ENCODE data around the gene GPNMB. TPM values are rescaled to one million over a fixed set of nuclear protein-coding genes. Genes with fewer than 3 reads are reported as not detected.

GPNMB gene
- total RNA-seq, 4 donors from 2014 or later: 8.0 to 36.5 (median 27.1) TPM

DNA sequence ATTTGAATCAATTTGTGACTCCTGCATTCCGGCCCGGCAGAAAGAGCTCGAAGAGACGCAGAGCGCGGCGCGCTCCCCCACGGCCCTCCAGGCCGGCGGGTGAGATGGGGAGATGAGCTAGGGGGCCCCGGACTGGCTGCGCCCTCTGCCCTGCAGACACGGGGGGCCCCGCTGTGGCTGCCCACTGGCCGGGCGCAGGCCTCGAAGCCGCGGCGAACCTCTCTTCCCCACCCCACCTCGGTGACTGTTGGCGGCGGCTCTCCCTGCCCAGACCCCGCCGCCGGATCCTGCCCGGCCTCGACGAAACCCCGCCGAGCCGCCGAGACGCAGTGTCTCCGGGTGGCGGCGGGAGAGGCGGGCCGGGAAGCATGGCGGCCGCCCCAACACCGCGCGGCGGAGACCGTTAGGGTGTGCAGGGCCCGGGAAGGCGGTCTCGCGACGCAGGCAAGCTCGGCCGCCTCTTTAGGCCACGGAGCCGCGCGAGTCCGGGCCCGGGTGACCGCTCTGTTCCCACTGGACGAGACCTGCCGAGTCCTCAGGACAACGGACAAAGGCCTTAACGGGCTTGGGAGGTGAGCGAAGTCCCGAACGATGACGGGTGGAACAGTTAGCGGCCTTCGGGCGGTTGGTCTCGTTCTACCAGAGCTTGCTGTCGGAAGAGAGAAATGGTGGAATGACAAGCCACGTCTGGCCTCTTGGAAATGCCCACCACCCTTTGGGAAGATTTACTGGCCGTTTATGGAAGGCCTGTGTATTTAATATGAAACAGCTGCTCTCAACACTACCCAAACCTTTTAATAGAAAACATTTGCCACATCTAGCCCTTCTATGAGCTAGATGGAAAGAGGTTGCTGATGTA, 40.4 kb upstream of the GPNMB start:
- Histone ChIP-seq H3K4me3 (peak overlapping the region in 1 of 4 donors; percentile 1), H3K27ac (no peak overlapping the region), H3K27me3 (peaks cover 8% of the 10 kb centered on the region), H3K4me1 (peaks cover 0 to 7% (median 0%) of the 10 kb centered on the region in 4 donors), H3K9me3 (no peaks in the 10 kb centered on the region), H3K36me3 (peaks cover 0 to 6% (median 3%) of the 10 kb centered on the region in 4 donors)
- 70% methylated on average over 53 of the region's 76 CpGs; no CpG with 5 or more reads in 1 of the 2 donors for WGBS, 2 donors (ENCODE audit: low coverage in 1 of 2)
- DNase-seq: no peak
- intact Hi-C loops (cut with DNase I; ENCODE audit: low total_unique reads): loop anchor here (10.0 kb wide), 1 partner anchor 1821 kb away; no protein-coding TSS in a partner anchor
- in situ Hi-C loops (cut with MboI; ENCODE audit: low pct_ligation_motif_present in 1 of 4, low pct_unique_long_range_greater_than_20kb in 1 of 4, low sequenced_read_pairs in 3 of 4): no loop called here
- TF ChIP-seq CTCF (IDR thresholded peaks at IDR 0.05) (no peak), POLR2AphosphoS5 (IDR thresholded peaks at IDR 0.05) (no peak), EP300 (IDR thresholded peaks at IDR 0.05; ENCODE audit: low read depth) (no peak), POLR2A (IDR thresholded peaks at IDR 0.05) (no peak)

- in situ Hi-C loops (cut with MboI; ENCODE audit: low pct_ligation_motif_present in 1 of 4, low pct_unique_long_range_greater_than_20kb in 1 of 4, low sequenced_read_pairs in 3 of 4) (no loop called here), intact Hi-C loops (cut with DNase I; ENCODE audit: low total_unique reads) (loop anchor here (10.0 kb wide), 1 partner anchor 1822 kb away; no protein-coding TSS in a partner anchor)
- Histone ChIP-seq H3K27me3 (peaks cover 8% of the 10 kb centered on the region), H3K4me1 (peaks cover 0 to 14% (median 2%) of the 10 kb centered on the region in 4 donors), H3K9me3 (no peaks in the 10 kb centered on the region), H3K36me3 (no peaks in the 10 kb centered on the region), H3K27ac (no peak overlapping the region), H3K4me3 (no peak overlapping the region)
- WGBS, 2 donors (ENCODE audit: low coverage in 1 of 2): 33 to 65% methylated on average over 2 of the region's 2 CpGs
- TF ChIP-seq POLR2A (IDR thresholded peaks at IDR 0.05) (no peak), CTCF (IDR thresholded peaks at IDR 0.05) (no peak), POLR2AphosphoS5 (IDR thresholded peaks at IDR 0.05) (no peak), EP300 (IDR thresholded peaks at IDR 0.05; ENCODE audit: low read depth) (no peak)
- DNase-seq: no peak
Observed at GRCh38 chr7:23207021-23207420, 39.6 kb upstream of the GPNMB start.

DNA sequence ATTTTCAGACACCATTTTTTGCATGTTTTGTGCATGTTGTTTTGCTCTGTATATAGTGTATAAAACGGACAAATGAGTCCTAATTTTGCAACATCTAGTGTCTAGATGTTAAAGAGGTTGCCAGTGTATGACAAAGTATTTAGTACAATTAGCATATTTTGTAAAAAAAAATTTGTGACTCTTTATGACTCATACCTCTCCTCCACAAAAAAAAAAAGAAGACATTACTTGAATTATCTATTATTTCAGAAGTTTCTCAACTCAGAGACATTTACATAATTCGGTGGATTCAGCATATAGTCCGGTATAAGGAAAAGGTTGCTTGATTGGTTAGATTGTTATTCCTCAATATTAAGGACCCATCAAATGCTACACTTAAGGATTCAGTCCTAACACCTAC, 38.7 kb upstream of the GPNMB start:
- in situ Hi-C loops (cut with MboI; ENCODE audit: low pct_ligation_motif_present in 1 of 4, low pct_unique_long_range_greater_than_20kb in 1 of 4, low sequenced_read_pairs in 3 of 4) (no loop called here), intact Hi-C loops (cut with DNase I; ENCODE audit: low total_unique reads) (loop anchor here (10.0 kb wide), 1 partner anchor 1823 kb away; no protein-coding TSS in a partner anchor)
- Histone ChIP-seq H3K4me1 (peaks cover 0 to 19% (median 2%) of the 10 kb centered on the region in 4 donors), H3K36me3 (no peaks in the 10 kb centered on the region), H3K4me3 (no peak overlapping the region), H3K27me3 (peaks cover 8% of the 10 kb centered on the region), H3K27ac (no peak overlapping the region), H3K9me3 (no peaks in the 10 kb centered on the region)
- no peak for DNase-seq
- WGBS, 2 donors (ENCODE audit: low coverage in 1 of 2): 82 to 84% methylated on average over 3 of the region's 3 CpGs
- TF ChIP-seq EP300 (IDR thresholded peaks at IDR 0.05; ENCODE audit: low read depth) (no peak), CTCF (IDR thresholded peaks at IDR 0.05) (no peak), POLR2AphosphoS5 (IDR thresholded peaks at IDR 0.05) (no peak), POLR2A (IDR thresholded peaks at IDR 0.05) (no peak)

DNA sequence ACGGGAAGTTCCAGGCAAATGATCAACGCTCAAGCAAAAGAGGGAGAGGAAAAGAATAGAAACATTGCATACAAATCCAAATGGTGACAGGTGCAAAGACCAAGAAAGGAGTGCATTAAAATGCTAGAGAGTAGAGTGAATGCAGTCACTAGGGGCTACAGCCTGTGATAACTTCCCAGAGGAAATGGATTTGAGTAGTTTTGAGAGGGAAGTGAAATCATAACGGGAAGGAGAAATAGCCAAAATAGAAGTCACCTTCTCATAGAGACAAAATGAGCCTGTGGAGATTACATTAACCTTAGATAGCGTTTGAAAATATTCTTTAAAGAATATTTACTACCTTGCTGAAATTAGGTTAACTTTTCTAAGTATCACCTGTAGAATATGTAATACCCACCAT, 38.3 kb upstream of the GPNMB start:
- in situ Hi-C loops (cut with MboI; ENCODE audit: low pct_ligation_motif_present in 1 of 4, low pct_unique_long_range_greater_than_20kb in 1 of 4, low sequenced_read_pairs in 3 of 4) (no loop called here), intact Hi-C loops (cut with DNase I; ENCODE audit: low total_unique reads) (loop anchor here (10.0 kb wide), 1 partner anchor 1824 kb away; no protein-coding TSS in a partner anchor)
- peaks cover 0 to 23% (median 2%) of the 10 kb centered on the region in 4 donors for H3K4me1 ChIP-seq
- TF ChIP-seq CTCF (IDR thresholded peaks at IDR 0.05) (no peak), POLR2A (IDR thresholded peaks at IDR 0.05) (no peak), POLR2AphosphoS5 (IDR thresholded peaks at IDR 0.05) (no peak), EP300 (IDR thresholded peaks at IDR 0.05; ENCODE audit: low read depth) (no peak)
- H3K4me3 ChIP-seq: no peak overlapping the region
- H3K27me3 ChIP-seq: peaks cover 8% of the 10 kb centered on the region
- H3K36me3 ChIP-seq: no peaks in the 10 kb centered on the region
- no peaks in the 10 kb centered on the region for H3K9me3 ChIP-seq
- no peak for DNase-seq
- 77 to 78% methylated on average over 4 of the region's 4 CpGs for WGBS, 2 donors (ENCODE audit: low coverage in 1 of 2)
- no peak overlapping the region for H3K27ac ChIP-seq
